DMS79 treated with DMSO at 0.1 percent for 48 hours (cell line): Measurements from ENCODE around the gene RBM47.
"Not testable (repeated sequence)": the region's sequence is repeated elsewhere in the genome, so short reads cannot be mapped to it uniquely, and the experiment has no call there.

Source experiments
- DNase-seq: peaks from one replicate; lab custom pipeline; 2025; lab: John Stamatoyannopoulos, UW

RBM47 gene

GRCh38 chr4:40526741-40527140 is 102.9 kb downstream of the RBM47 start:
- no peak for DNase-seq

- no peak for DNase-seq
Measured at GRCh38 chr4:40525752-40526598, 103.7 kb downstream of the RBM47 start.

- DNase-seq, result no peak
Measured at GRCh38 chr4:40524366-40525041, 105.2 kb downstream of the RBM47 start.

GRCh38 chr4:40523581-40523980 is 106.1 kb downstream of the RBM47 start:
- DNase-seq, result no peak

GRCh38 chr4:40521957-40522356 is 107.7 kb downstream of the RBM47 start:
- no peak for DNase-seq

- no peak for DNase-seq
Measured at GRCh38 chr4:40520533-40520932, 109.1 kb downstream of the RBM47 start.

GRCh38 chr4:40517081-40517480 is 112.6 kb downstream of the RBM47 start:
- DNase-seq, result not testable (repeated sequence)

- DNase-seq, result no peak
Measured at GRCh38 chr4:40516651-40517050, 113.0 kb downstream of the RBM47 start.

- no peak for DNase-seq
Measured at GRCh38 chr4:40515398-40516293, 114.0 kb downstream of the RBM47 start.

GRCh38 chr4:40515037-40515397 is 114.6 kb downstream of the RBM47 start:
- no peak for DNase-seq

- peak; percentile 75 for DNase-seq
Measured at GRCh38 chr4:40514497-40514951, 115.1 kb downstream of the RBM47 start.

- DNase-seq, result no peak
Measured at GRCh38 chr4:40511036-40511614, 118.5 kb downstream of the RBM47 start.

- DNase-seq, result no peak
Measured at GRCh38 chr4:40507977-40508376, 121.7 kb downstream of the RBM47 start.

GRCh38 chr4:40506492-40506891 is 123.2 kb downstream of the RBM47 start:
- no peak for DNase-seq

GRCh38 chr4:40506066-40506465 is 123.6 kb downstream of the RBM47 start:
- no peak for DNase-seq

- no peak for DNase-seq
Measured at GRCh38 chr4:40502934-40503333, 126.7 kb downstream of the RBM47 start.

- DNase-seq, result no peak
Measured at GRCh38 chr4:40502220-40502619, 127.4 kb downstream of the RBM47 start.

GRCh38 chr4:40500781-40501180 is 128.9 kb downstream of the RBM47 start:
- no peak for DNase-seq

GRCh38 chr4:40493160-40493559 is 136.5 kb downstream of the RBM47 start:
- no peak for DNase-seq

- DNase-seq, result no peak
Measured at GRCh38 chr4:40492691-40493090, 137.0 kb downstream of the RBM47 start.

GRCh38 chr4:40490481-40490880 is 139.2 kb downstream of the RBM47 start:
- DNase-seq, result no peak

GRCh38 chr4:40489961-40490360 is 139.7 kb downstream of the RBM47 start:
- no peak for DNase-seq
